SKM-1 treated with dmso at 0.1 percent for 144 hours (cell line): ENCODE data around the gene TAPT1.

Experiments
- DNase-seq: peaks from one replicate; lab custom pipeline; 2025; ENCODE audit not compliant: unreplicated experiment; lab: John Stamatoyannopoulos, UW

The TAPT1 gene

GRCh38 chr4:16111533-16111932 lies 114.7 kb downstream of the TAPT1 start:
- DNase-seq = no peak

GRCh38 chr4:16110661-16111290 lies 115.5 kb downstream of the TAPT1 start:
- DNase-seq = no peak
